ENCODE measurements around the gene PIGV.
A peak's percentile ranks its signal among the peaks of the same experiment; 100 is the strongest.
"Not testable (repeated sequence)": the region's sequence is repeated elsewhere in the genome, so short reads cannot be mapped to it uniquely, and the experiment has no call there.

Gene PIGV

GRCh38 chr1:26799479-26800142 is 11.9 kb downstream of the PIGV start:
- peak; percentile 81 for DNase-seq

- not testable (repeated sequence) for DNase-seq
Observed at GRCh38 chr1:26803932-26804331, 16.2 kb downstream of the PIGV start.

GRCh38 chr1:26810105-26810504 is 22.4 kb downstream of the PIGV start:
- peak; percentile 76 for DNase-seq

- no peak for DNase-seq
Observed at GRCh38 chr1:26811057-26811456, 23.3 kb downstream of the PIGV start.

- no peak for DNase-seq
Observed at GRCh38 chr1:26811708-26812107, 24.0 kb downstream of the PIGV start.

- DNase-seq, result no peak
Observed at GRCh38 chr1:26814377-26814776, 26.6 kb downstream of the PIGV start.

- no peak for DNase-seq
Observed at GRCh38 chr1:26814893-26815292, 27.1 kb downstream of the PIGV start.

- no peak for DNase-seq
Observed at GRCh38 chr1:26820784-26821269, 33.1 kb downstream of the PIGV start.

- DNase-seq, result no peak
Observed at GRCh38 chr1:26822737-26823395, 35.1 kb downstream of the PIGV start.

- no peak for DNase-seq
Observed at GRCh38 chr1:26824731-26825130, 37.0 kb downstream of the PIGV start.

- DNase-seq, result peak; percentile 63
Observed at GRCh38 chr1:26826261-26827105, 38.7 kb downstream of the PIGV start, which contains the start of gene ZDHHC18. Gene ZDHHC18 (plus strand): TSS chr1:26826688. CDS start chr1:26826805, 117 bp downstream.

- DNase-seq, result no peak
Observed at GRCh38 chr1:26827106-26827604, 39.4 kb downstream of the PIGV start.

- no peak for DNase-seq
Observed at GRCh38 chr1:26827663-26828062, 39.9 kb downstream of the PIGV start.

GRCh38 chr1:26828411-26828991 is 40.8 kb downstream of the PIGV start:
- DNase-seq, result no peak

GRCh38 chr1:26829184-26829911 is 41.6 kb downstream of the PIGV start:
- DNase-seq, result no peak

GRCh38 chr1:26831059-26831458 is 43.3 kb downstream of the PIGV start:
- no peak for DNase-seq

GRCh38 chr1:26831546-26832248 is 43.9 kb downstream of the PIGV start:
- no peak for DNase-seq

GRCh38 chr1:26832249-26832960 is 44.7 kb downstream of the PIGV start:
- DNase-seq, result no peak

GRCh38 chr1:26833432-26834405 is 46.0 kb downstream of the PIGV start:
- DNase-seq, result no peak

GRCh38 chr1:26837665-26838064 is 49.9 kb downstream of the PIGV start:
- DNase-seq, result not testable (repeated sequence)
